Neural progenitor cell (in vitro differentiated cells): ENCODE results near the gene AFF4. TPM values are rescaled to one million over a fixed set of nuclear protein-coding genes. Genes with fewer than 3 reads are reported as not detected.

ENCODE experiments used
- DNase-seq: peaks from one replicate; pipeline ENCODE4 v3.0.0-alpha.2; 2016; ENCODE audit warnings: low spot score
- H2AFZ ChIP-seq: fragments of 200-600 bp; sonication (generic); replicated peaks from 2 replicates; pipeline ENCODE4 v1.6.1; 2016; ENCODE audit warnings: antibody characterized with exemption
- H3F3A ChIP-seq: fragments of 200-600 bp; sonication (generic); 2 replicates; pipeline ENCODE4 v1.6.1; 2016; ENCODE audit warnings: antibody characterized with exemption, low read depth
- H3K27ac ChIP-seq: fragments of 200-600 bp; sonication (generic); 2 replicates; pipeline ENCODE4 v1.5.1; 2016; ENCODE audit warnings: mild to moderate bottlenecking
- H3K27me3 ChIP-seq: fragments of 200-600 bp; sonication (generic); 2 replicates; pipeline ENCODE4 v1.6.1; 2016; ENCODE audit warnings: mild to moderate bottlenecking, moderate library complexity
- H3K36me3 ChIP-seq: fragments of 200-600 bp; sonication (generic); 2 replicates; pipeline ENCODE4 v1.5.1; 2016
- H3K4me1 ChIP-seq: fragments of 200-600 bp; sonication (generic); 2 replicates; pipeline ENCODE4 v1.6.1; 2016; ENCODE audit warnings: mixed run types
- H3K4me2 ChIP-seq: fragments of 200-600 bp; sonication (generic); 2 replicates; pipeline ENCODE4 v1.6.1; 2016
- H3K4me3 ChIP-seq: fragments of 200-600 bp; sonication (generic); 2 replicates; pipeline ENCODE4 v1.5.1; 2016
- H3K79me2 ChIP-seq: fragments of 200-600 bp; sonication (generic); 2 replicates; pipeline ENCODE4 v1.6.1; 2016; ENCODE audit warnings: low read depth
- H3K9ac ChIP-seq: fragments of 200-600 bp; sonication (generic); 2 replicates; pipeline ENCODE4 v1.6.1; 2016
- H3K9me3 ChIP-seq: fragments of 200-600 bp; sonication (generic); 2 replicates; pipeline ENCODE4 v1.5.1; 2016; ENCODE audit warnings: low read depth
- H4K20me1 ChIP-seq: fragments of 200-600 bp; sonication (generic); 2 replicates; pipeline ENCODE4 v1.6.1; 2016; ENCODE audit warnings: low read depth
- H3K27ac Mint-ChIP-seq: 3 replicates; pipeline ENCODE4 v1.8.0; 2021; ENCODE audit warnings: mixed read lengths
- H3K27me3 Mint-ChIP-seq: 2 replicates; pipeline ENCODE4 v1.8.0; 2022; ENCODE audit warnings: low read depth, mild to moderate bottlenecking, inconsistent platforms, moderate library complexity, mixed read lengths; ENCODE audit not compliant: insufficient read depth
- H3K36me3 Mint-ChIP-seq: 3 replicates; pipeline ENCODE4 v1.8.0; 2021; ENCODE audit warnings: mixed read lengths
- H3K4me1 Mint-ChIP-seq: 3 replicates; pipeline ENCODE4 v1.8.0; 2021; ENCODE audit warnings: mixed read lengths
- H3K4me3 Mint-ChIP-seq: 3 replicates; pipeline ENCODE4 v1.8.0; 2021; ENCODE audit warnings: mild to moderate bottlenecking, moderate library complexity, mixed read lengths
- H3K9me3 Mint-ChIP-seq: 3 replicates; pipeline ENCODE4 v1.8.0; 2020; ENCODE audit warnings: mixed read lengths
- CTCF ChIP-seq: fragments of 200-600 bp; sonication (generic); IDR thresholded peaks from 2 replicates; pipeline ENCODE4 v1.5.1; 2017; ENCODE audit warnings: antibody characterized with exemption, mild to moderate bottlenecking
- EZH2 ChIP-seq: fragments of 200-600 bp; sonication (generic); IDR thresholded peaks from 2 replicates; pipeline ENCODE4 v1.6.1; 2017; ENCODE audit warnings: antibody characterized with exemption, mild to moderate bottlenecking, moderate library complexity
- EZH2phosphoT487 ChIP-seq: fragments of 200-600 bp; sonication (generic); IDR thresholded peaks from 2 replicates; pipeline ENCODE4 v1.6.1; 2017; ENCODE audit warnings: antibody characterized with exemption
- total RNA-seq: library from RNA; depleted of rRNA; stranded (reverse); fragments of >200 nt; gene quantifications from 2 replicates; pipeline ENCODE4 v1.2.3, GENCODE V29; 2015; ENCODE audit warnings: low replicate concordance

Gene AFF4
- total RNA-seq, 1 donor from 2014 or later, result 63.6 TPM

GRCh38 chr5:132828846-132829494 lies 134.5 kb downstream of the AFF4 start:
- Histone ChIP-seq H4K20me1 (no peaks in the 10 kb centered on the region), H3K4me2 (no peak overlapping the region), H3K36me3 (no peaks in the 10 kb centered on the region), H3K27me3 (peaks cover 100% of the 10 kb centered on the region), H3K4me1 (no peaks in the 10 kb centered on the region), H3K27ac (no peak overlapping the region), H3F3A (peaks cover 3% of the 10 kb centered on the region), H3K79me2 (no peaks in the 10 kb centered on the region), H2AFZ (no peak overlapping the region), H3K9me3 (no peaks in the 10 kb centered on the region), H3K9ac (no peak overlapping the region), H3K4me3 (no peak overlapping the region)
- TF ChIP-seq CTCF (no peak), EZH2 (no peak), EZH2phosphoT487 (no peak)
- peaks cover 5% of the 10 kb centered on the region for H3K4me1 Mint-ChIP-seq
- DNase-seq, result no peak
- H3K27me3 Mint-ChIP-seq, result peaks cover 41% of the 10 kb centered on the region
- H3K9me3 Mint-ChIP-seq, result peaks cover 2% of the 10 kb centered on the region
- H3K27ac Mint-ChIP-seq, result peak overlapping the region; percentile 14
- peak overlapping the region; percentile 85 for H3K4me3 Mint-ChIP-seq
- peaks cover 3% of the 10 kb centered on the region for H3K36me3 Mint-ChIP-seq

- H3K27me3 Mint-ChIP-seq, result peaks cover 40% of the 10 kb centered on the region
Measured at GRCh38 chr5:132827943-132828673, 135.3 kb downstream of the AFF4 start.

GRCh38 chr5:132826424-132827082 lies 136.9 kb downstream of the AFF4 start:
- H2AFZ ChIP-seq, result no peak overlapping the region
- H3K4me1 ChIP-seq, result no peaks in the 10 kb centered on the region
- H3K27me3 ChIP-seq, result peaks cover 100% of the 10 kb centered on the region
- no peak for DNase-seq
- no peak overlapping the region for H3K9ac ChIP-seq
- no peaks in the 10 kb centered on the region for H3K9me3 ChIP-seq
- Mint-ChIP-seq H3K27ac (no peak overlapping the region), H3K9me3 (peaks cover 2% of the 10 kb centered on the region), H3K36me3 (peaks cover 3% of the 10 kb centered on the region), H3K4me1 (peaks cover 5% of the 10 kb centered on the region), H3K27me3 (peaks cover 39% of the 10 kb centered on the region), H3K4me3 (no peak overlapping the region)
- H3K36me3 ChIP-seq, result no peaks in the 10 kb centered on the region
- H3F3A ChIP-seq, result peaks cover 20% of the 10 kb centered on the region
- no peaks in the 10 kb centered on the region for H3K79me2 ChIP-seq
- H4K20me1 ChIP-seq, result no peaks in the 10 kb centered on the region
- TF ChIP-seq EZH2phosphoT487, result no peak
- no peak for TF ChIP-seq EZH2
- no peak for TF ChIP-seq CTCF
- no peak overlapping the region for H3K4me2 ChIP-seq
- H3K27ac ChIP-seq, result no peak overlapping the region
- H3K4me3 ChIP-seq, result no peak overlapping the region

More at GRCh38 chr5:132827943-132828673, 135.3 kb downstream of the AFF4 start:
- no peak overlapping the region for H3K4me2 ChIP-seq
- H3K36me3 ChIP-seq, result no peaks in the 10 kb centered on the region
- no peak overlapping the region for H3K27ac ChIP-seq
- peaks cover 5% of the 10 kb centered on the region for H3K4me1 Mint-ChIP-seq
- TF ChIP-seq EZH2 (no peak), CTCF (no peak), EZH2phosphoT487 (no peak)
- peaks cover 100% of the 10 kb centered on the region for H3K27me3 ChIP-seq
- no peaks in the 10 kb centered on the region for H4K20me1 ChIP-seq
- DNase-seq, result no peak
- H3K36me3 Mint-ChIP-seq, result peaks cover 3% of the 10 kb centered on the region
- H3K27ac Mint-ChIP-seq, result no peak overlapping the region
- no peaks in the 10 kb centered on the region for H3K9me3 ChIP-seq
- no peaks in the 10 kb centered on the region for H3K4me1 ChIP-seq
- H3K79me2 ChIP-seq, result no peaks in the 10 kb centered on the region
- peaks cover 12% of the 10 kb centered on the region for H3F3A ChIP-seq
- peak overlapping the region; percentile 31 for H3K4me3 Mint-ChIP-seq
- peaks cover 2% of the 10 kb centered on the region for H3K9me3 Mint-ChIP-seq
- no peak overlapping the region for H3K4me3 ChIP-seq
- no peak overlapping the region for H3K9ac ChIP-seq
- no peak overlapping the region for H2AFZ ChIP-seq
